NCI-H510A (cell line): ENCODE data around the gene NPR2.

Source experiments
- DNase-seq: peaks from one replicate; lab custom pipeline; 2025; lab: John Stamatoyannopoulos, UW

Gene NPR2

DNA sequence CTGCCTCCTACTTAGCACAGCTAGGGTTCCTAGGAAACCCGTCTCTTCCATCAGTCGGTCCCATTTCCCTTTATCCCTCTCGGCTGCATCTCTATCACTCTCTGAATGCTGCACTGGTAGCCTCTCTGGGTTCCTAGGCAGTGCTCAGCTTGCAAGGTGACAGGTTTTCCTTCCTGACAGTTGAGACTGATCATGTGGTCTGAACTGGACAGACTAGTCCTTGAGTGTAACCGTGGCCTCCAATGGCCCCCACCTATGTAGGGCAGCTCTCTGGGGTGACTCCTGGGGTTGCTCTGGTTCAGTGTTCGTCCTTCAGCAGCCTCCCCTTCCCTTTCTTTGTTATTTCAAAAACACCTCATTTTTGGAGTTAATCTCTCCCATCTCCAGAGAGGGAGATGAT lies 41.4 kb downstream of the NPR2 start:
- DNase-seq = no peak

DNA sequence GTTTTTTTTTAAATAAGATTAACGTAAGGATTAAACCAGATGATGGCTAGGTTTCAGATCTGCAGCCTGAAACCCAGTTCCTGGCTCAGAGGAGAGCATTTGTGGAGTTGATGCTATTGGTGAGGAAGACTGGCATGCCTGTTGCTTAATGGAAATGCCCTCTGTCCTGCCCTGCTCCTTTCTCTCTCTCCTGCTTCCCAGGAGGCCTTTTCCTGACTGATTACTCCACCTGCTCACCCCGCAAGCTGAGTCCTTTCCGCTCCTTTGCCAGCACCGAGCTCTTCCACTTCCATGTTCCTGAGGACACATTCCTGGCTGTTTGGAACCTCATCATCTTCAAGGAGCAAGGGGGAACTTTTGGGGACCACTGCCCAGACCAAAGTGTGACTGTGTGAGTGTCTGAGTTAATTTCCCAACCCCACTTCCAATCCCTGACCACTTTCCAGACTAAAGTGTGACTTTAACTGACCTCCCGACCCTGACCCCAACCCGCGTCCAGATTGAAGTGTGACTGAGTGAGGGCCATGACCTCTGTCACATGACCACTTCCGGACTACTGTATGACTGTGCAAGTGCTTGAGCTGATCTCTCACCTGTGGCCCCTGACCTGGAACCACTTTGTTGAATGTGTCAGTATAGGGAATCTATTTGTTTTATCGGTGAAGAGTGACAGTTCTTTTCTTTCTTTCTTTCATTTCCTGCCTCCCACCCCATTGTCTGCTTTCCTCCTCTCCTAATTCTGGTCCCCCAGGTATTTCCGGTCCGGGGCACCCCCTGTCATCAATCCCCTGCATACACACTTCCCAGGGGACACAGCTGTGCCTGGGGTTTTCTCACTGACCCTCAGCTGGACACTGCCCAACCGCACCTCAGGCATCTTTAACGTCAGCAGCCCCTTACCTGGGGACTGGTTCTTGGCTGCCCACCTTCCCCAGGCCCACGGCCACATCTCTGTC lies 43.1 kb downstream of the NPR2 start:
- DNase-seq = no peak

DNA sequence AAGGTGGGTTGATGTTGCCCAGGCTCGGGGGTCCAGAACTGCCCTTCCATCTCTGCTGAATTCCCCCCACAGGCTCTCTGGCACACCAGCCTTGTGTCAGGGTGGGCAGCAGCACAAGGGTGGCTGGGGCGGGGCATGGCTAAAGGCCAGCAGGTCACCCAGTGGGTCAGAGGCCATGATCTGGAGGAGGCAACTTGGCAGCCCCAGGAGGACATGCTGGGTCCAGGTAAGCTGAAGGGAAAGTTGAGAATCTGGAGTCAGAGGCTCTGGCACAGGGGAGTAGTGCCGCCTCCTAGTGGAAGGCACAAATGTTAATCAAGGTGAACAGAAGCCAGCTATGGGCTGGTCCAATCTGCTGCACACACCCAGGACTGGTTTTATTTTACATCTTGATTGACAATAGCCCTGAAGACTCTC lies 43.8 kb downstream of the NPR2 start:
- DNase-seq = no peak

DNA sequence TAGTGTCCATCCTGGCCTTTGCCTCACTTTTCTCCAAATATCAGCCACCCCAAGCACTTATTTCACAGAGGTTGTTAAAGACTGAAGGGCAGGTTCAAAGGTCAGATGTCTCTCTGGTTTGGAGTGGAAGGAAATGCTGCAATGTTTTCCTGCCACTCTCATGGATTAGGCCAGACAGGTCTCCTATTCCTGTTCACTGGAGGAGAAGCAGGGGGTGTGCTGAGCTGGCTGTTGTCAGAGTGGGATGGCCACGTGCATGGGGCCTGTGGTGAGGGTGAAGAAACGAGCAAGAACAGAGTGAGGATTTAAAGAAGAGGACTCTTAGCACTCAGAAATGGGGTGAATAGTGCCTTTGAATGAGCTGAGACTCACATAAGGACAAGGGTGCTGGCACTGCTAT lies 44.4 kb downstream of the NPR2 start:
- no peak for DNase-seq

DNA sequence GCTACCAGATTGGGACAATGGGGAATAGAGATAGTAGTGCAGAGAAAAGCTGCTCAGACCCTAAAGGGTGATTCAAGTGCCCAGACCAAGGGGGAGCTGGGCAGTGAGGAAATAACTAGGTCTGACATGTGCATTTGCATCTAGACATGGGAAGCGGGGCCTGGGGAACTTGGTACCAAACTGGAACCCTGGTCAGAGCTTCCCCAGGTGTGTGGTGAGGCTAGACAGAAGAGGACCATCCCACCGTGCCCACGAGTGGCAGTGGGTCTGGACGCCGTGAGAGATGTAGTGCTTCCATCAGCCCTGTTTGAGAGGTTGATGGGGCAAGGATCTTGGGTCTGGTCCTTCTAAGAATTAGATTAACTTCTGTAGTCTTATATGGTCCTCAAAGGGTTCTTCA lies 45.2 kb downstream of the NPR2 start:
- no peak for DNase-seq

DNA sequence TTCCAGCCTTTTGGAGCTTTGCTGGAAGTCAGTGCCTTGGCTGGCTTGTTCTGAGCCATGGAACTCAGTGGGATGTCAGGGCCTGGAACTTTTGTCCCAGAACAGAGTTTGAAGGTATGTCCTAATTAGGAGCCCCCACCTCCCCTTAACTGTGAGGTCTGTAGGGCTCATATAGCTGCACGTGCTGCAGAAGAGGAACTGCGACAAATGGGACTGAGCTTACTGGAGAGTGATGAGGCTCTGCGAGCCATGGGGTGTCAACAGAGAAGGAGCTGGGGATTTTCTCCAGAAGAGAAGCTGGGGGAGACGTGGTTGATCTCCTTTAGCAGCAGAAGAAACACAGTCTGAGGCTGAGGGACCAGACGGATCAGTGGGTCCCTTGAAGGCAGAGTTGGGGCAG lies 48.5 kb downstream of the NPR2 start:
- no peak for DNase-seq

DNA sequence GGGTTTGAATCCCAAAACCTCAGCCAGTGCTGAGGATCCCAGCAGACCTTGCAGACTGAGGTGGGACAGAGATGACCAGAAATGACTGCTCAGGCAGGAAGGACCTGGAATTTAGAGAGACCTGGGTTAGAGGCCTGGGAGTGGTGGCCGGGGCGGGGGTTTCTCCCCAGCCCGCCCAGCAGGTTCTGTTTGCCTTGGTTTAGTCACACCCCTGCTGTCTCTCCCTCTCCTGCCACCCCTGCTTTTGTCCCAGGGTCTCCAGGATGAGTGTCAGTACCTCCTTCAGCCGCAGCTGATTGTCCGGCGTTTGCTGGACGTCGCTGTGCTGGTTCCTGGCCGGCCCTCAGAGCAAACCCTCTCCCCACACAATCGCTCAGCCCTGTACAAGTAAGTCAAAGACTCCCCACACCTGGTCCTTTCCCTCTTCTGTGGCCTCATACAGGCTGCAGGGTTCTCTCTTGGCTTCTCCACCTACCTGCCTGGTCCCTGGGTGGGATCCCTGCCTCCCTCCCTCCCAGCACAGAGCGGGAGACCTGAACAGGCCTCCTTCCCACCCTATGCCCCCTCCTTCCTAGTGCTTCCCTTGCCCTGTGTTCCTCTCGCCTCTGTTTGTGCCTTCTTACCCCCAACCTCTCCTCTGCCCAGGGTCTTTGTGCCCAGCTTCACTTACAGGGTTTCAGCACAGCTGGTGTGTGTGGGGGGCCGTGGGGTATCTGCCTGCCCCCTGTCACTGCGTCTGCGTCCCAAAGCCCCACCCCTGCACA lies 49.7 kb downstream of the NPR2 start:
- DNase-seq = no peak

DNA sequence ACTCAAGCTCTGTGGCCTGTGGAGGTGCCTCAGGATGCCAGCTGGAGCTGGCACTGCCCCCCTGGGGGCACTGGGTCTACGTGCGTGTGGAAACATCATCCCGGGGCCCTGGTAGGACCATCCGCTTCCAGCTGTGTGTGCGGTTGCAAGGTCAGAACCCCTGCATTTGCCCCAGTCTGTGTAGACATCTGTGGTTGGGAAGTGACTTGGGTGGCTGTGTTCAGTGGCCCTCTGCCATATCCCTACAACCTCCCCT lies 50.2 kb downstream of the NPR2 start:
- DNase-seq = no peak

DNA sequence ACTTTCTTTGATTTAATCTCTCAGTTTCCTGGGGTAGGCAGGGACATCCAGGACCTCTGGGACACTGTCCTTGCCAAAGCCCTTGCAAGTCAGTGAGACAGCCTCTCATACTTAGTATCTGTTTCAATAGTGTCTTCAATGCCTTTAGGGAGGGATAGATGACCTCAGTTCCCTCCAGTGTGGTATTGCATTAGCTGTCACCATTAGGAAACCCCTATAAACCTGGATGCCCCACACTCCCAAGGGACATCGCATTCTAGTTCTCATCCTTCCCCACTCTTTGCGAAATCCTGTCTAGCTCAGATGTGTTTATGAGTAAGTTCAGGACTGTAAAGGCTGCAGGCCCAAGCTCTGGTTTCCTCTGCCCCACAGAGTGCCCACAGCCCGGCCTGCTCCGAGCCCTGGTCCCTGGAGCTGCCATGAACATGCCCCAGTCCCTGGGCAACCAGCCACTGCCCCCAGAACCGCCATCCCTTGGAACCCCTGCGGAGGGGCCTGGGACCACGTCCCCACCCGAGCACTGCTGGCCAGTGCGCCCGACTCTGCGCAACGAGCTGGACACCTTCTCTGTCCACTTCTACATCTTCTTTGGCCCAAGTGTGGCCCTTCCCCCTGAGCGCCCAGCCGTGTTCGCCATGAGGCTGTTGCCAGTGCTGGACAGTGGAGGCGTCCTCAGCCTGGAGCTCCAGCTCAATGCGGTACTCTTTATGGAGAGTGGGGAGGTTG lies 50.8 kb downstream of the NPR2 start:
- DNase-seq = no peak

DNA sequence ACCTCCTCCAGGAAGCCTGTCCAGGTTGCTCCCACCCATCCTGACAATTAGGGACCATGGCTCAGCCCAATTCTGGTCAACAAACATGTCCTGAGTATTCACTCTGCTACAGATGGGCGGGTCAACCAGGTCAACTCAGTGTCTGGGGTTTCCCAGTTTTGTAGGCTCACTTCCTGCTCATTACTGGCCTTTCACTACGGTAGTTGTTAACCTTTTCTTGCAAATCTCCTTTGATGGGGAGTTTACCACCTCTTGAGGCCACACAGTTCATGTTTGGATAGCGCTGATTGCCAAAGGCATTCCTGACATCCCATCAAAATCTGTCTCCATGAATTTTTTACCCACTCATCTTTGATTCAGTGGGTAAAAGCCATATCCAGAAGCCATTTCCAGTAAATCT lies 51.4 kb downstream of the NPR2 start:
- DNase-seq = no peak

DNA sequence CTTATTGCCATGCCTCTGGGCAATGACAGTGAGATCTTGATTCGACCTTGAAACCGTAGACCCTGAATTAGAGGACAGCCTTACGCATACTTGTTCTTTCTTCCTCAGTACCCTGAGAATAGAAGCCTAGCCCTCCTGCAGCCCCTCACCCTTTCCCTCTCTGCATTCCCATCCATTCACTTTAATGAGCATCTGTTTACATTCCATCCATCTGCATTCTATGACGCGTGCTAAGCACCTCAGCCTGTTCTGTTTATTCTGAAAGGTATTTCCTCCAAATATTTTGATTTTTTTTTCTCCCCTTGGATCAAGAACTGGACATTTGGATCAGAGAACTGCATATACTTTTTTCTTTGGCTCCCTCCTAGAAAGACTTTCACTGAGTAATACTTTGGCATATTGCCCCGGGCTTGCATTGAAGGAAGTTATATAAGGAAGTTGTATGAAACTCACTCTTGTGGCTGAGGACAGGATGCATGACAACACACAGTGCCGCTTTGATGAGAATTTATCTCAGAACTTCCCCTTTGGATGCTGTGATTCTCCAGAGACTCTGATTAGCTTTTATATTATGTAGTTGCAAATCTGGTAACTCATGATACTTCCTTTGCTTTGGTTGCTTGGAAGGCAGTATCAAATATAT lies 53.4 kb downstream of the NPR2 start:
- no peak for DNase-seq

DNA sequence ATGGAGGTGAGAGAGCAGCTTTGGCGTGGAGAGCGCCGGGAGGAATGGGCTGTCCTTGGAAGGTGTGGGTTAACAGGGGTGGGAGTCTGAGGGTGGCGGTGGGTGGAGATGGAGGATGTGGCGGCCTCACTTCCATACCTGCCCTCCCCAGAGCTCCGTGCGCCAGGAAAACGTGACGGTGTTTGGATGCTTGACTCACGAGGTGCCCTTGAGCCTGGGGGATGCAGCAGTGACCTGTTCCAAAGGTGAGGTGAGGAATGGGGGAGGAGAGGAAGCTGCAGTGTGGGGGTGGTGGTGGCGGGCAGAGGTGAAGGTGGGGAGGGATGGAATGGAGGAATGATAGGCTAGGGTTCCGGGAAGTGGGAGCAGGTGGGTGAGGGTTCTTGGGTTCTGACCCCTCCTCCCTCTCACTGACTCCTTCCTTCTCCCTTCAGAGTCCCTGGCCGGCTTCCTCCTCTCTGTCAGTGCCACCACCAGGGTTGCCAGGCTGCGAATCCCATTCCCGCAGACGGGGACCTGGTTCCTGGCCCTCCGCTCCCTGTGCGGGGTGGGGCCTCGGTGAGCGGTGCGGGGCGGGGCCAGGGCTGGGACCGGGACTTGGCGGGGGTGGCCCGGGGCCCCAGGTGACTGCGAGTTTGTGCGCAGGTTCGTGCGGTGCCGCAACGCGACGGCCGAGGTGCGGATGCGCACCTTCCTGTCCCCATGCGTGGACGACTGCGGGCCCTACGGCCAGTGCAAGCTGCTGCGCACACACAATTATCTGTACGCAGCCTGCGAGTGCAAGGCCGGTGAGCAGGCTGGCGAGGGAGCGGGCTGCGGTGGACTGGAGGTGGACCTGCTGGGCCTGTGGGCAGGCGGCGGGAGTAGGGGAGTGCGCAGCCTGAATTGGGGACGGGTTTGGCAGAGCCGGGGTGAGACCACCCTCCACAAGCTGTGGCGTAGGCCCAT lies 54.7 kb downstream of the NPR2 start:
- DNase-seq = no peak

DNA sequence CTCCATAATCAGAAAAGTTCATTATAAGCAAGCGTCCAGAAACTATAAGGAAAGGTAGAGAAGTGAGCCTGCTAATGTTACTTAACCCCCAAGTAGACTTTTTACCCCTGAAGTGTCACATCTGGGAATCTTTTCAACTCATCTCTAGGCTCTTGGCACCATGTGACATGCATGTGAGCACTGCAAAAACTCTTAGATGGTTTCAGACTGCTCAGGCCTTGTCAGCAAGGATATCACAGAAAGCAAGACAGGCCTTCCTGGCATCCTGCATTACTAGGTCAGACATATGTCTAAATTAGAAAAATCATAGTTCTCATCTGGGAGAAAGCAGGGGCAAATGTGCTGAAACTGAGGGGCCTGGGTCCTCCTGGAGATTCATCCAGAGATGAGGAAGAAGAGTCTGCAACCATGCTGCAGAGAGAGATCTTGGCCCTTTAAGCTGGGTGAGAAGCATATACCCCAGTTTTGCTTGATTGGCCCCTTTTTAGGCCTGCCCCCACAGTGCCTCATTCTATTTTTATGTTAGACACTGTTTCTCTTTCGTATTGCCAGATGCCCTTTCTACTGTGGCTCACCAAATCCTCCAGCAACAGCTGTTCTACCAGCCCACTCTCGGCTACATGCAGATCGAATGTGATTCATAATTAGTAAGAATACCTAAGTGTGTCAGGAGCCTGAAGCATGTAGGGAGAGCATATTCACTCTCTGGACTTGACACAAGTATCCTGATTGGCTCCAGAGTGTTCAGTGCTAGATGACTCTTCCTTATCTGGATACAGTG lies 56.6 kb downstream of the NPR2 start:
- no peak for DNase-seq

DNA sequence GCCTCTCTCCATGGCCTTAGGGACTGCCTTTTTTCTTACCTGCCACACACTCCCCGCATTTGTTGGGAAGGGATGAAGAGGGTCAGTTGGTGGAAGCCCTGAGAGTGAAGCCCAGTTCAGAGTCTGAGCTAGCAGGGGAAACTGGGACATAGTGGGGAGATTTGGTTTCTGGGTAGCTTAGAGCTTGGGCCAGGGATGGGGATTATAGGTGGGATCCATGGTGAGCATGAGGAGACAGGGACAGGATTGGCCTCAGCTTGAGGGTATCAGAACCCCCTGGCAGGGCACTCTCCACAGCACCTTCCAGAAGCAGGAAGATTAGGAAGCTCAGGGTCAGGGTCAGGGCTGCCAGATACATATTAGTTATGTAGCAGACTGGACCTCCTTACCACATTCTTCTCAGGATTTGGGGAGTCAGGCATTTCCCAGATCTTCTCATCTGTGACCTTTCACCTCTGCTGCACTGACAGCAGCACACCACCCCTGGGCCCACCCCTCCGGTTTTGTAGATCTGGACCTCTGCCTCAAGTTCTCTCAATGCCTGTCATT lies 61.0 kb downstream of the NPR2 start:
- no peak for DNase-seq

DNA sequence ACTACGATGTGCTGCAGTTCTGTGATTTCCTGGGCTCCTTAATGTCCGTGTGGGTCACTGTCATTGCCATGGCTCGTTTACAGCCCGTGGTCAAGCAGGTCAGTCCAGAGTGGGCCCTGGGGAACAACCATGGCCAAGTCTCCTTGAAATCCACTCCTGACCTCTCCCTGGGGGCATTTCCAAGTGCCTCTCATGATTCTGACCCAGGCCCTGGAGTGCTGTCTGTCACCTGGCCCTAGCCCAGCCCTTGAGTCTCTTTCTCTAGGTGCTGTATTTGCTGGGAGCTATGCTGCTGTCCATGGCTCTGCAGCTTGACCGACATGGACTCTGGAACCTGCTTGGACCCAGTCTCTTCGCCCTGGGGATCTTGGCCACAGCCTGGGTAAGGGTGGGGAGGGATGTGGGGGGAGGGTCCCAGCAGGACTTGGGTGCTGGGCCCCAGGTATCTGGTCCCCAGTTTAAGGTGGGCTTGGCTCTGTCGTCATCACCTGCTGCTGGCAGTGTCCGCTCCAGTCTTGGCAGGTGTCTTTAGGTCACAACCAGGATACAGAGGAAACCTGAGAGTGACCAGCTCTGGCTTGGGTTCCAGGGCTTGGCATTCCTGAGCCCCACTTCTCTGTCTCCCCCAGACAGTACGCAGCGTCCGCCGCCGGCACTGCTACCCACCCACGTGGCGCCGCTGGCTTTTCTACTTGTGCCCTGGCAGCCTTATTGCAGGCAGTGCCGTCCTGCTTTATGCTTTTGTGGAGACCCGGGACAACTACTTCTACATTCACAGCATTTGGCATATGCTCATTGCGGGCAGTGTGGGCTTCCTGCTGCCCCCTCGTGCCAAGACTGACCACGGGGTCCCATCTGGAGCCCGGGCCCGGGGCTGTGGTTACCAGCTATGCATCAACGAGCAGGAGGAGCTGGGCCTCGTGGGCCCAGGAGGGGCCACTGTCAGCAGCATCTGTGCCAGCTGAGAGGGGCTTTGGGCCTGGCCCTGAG lies 61.8 kb downstream of the NPR2 start:
- DNase-seq = no peak

DNA sequence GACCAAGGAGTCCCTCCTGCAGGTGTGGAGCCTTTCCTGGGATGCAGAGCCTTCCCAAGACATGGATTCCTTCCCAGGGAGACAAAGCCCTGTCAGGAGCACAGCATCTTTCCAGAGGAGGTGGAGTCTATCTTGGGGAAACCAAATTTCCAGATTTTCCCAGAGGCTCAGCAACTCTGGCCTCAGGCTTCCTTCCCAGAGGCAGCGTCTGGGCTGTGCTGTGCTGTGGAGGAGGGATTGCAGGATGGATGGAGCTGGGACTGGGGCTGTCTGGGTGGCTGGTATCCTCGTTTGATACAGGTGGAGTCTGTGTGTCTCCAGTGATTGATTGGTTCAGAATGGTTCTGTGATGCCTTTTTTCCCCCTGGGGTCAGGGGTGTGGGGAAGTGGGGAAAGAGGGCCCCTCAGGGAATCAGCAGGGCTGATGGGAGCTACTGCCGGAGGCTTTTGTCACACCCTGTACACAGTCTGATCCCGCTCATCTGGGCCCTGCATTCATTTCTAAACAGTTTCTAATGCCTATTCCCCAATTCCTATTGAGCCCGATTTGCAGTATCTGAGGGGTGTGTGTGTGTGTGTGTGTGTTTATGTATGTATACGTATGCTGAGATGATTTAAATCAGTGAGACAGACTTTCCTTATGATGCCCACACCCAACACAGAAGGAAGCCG lies 62.8 kb downstream of the NPR2 start:
- no peak for DNase-seq

DNA sequence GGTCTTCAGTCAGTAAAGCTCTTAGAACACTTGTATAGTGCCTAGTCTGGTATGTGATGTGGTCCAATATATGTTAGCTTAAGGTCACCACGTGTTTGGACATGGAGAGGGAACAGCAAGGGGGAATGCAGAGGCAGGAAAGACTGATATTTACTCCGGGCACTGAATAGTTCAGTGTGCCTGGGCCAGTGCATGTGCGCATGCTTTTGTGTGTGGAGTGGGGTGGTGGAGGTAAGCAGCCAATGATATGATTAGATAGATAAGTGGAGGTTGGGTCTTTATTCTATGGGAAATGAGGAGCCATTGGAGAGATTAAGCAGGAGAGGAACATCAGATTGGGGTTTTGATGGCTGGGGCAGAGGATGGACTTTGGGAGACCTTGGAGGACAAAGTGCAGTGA lies 64.8 kb downstream of the NPR2 start:
- no peak for DNase-seq

DNA sequence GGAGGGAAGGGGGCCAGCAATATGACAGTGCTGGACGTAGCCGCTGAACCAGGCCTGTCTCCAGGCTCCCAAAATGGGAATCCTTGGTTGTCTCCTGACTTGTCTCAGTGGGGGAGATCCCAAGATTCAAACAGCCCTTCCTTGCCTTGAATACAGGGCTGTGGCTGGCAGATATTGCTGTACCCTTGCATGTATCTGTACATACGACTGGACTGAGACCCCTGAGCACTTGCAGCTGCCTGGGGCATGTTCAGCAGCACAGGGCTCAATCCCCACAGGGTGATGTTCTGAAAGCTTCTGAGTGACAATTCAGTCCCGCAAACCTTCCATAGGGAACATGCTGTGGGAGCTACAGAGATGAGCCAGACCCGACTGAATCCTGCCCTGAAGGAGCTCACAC lies 65.5 kb downstream of the NPR2 start:
- no peak for DNase-seq
